GM21381 (cell line): ENCODE measurements around the gene CSRNP3.
A peak's percentile ranks its signal among the peaks of the same experiment; 100 is the strongest.
"Not testable (repeated sequence)": the region's sequence is repeated elsewhere in the genome, so short reads cannot be mapped to it uniquely, and the experiment has no call there.

Experiments
- ATAC-seq: cut with Tn5 transposase; IDR thresholded peaks from one replicate; pipeline ENCODE4 v1.9.1; 2021; ENCODE audit warnings: mild to moderate bottlenecking, moderate library complexity; ENCODE audit not compliant: unreplicated experiment

The CSRNP3 gene

GRCh38 chr2:165630236-165630635 is 160.7 kb downstream of the CSRNP3 start:
- ATAC-seq = no peak

DNA sequence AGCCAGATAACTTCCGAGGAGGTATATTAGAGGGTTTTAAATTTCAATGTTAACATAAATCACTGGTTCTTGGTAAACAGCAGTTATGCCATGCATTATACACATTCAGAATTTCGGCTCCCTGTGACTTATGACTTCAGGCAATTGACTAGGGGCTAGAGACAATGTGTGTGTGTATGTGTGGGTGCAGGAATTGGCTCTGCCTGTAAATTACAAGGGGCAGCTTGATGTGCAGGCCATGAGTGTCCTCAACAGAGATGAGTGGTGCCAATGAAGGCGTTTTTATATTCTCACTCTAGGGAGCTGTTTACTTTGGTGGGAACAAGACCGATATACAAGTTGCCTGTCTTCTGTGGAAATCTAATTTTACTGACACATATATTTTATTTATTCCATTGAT is 161.6 kb downstream of the CSRNP3 start:
- no peak for ATAC-seq

GRCh38 chr2:165632594-165632993 is 163.1 kb downstream of the CSRNP3 start:
- no peak for ATAC-seq

GRCh38 chr2:165633431-165633830 is 163.9 kb downstream of the CSRNP3 start:
- ATAC-seq = no peak

- ATAC-seq = no peak
These were observed 164.8 kb downstream of the CSRNP3 start for GRCh38 chr2:165634282-165634681.

- no peak for ATAC-seq
These were observed 165.4 kb downstream of the CSRNP3 start for GRCh38 chr2:165634855-165635254.

DNA sequence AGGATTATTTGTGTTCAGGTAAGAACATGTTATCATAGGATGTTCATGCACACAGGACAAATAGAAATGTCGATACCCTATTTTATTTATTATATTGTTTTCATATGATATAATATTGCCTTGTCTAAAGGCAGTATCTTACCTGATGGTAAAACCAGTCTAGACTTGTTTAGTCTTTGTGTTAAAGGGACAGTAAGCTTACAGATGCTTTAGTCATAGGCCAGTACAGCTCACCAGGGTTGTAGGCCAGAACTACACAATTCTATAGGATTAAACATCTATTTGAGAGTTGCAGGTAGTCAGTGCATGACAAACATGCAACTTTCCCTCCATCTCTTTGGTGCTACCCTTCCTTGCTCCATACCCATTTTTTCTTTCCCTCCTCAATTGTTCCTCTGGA is 166.0 kb downstream of the CSRNP3 start:
- ATAC-seq = no peak

GRCh38 chr2:165636959-165637358 is 167.5 kb downstream of the CSRNP3 start:
- ATAC-seq = no peak

DNA sequence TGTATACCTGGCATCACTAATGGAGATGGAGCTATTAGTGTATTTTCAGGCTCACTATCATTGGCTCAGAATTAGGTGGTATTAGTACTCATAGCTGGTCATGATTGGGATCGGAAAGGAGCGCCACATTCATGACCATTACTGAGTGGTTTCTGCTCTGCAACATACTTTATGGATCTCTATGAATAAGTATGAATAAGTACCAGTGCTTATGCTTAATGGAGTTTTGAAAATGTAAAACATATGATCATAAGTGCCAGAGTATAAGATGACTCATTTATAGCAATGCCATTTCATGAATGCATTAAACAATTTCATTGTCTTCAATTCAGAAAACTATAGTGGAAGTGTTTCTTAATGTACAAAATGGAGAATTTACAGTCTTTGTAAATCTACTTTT is 167.9 kb downstream of the CSRNP3 start:
- no peak for ATAC-seq

GRCh38 chr2:165639504-165639903 is 170.0 kb downstream of the CSRNP3 start:
- no peak for ATAC-seq

GRCh38 chr2:165640247-165640929 is 170.9 kb downstream of the CSRNP3 start:
- ATAC-seq = no peak

GRCh38 chr2:165645930-165646831 is 176.7 kb downstream of the CSRNP3 start:
- ATAC-seq = no peak

GRCh38 chr2:165647409-165647808 is 177.9 kb downstream of the CSRNP3 start:
- no peak for ATAC-seq

- ATAC-seq = no peak
These were observed 179.3 kb downstream of the CSRNP3 start for GRCh38 chr2:165648801-165649200.

GRCh38 chr2:165651233-165651632 is 181.7 kb downstream of the CSRNP3 start:
- ATAC-seq = no peak

- ATAC-seq = no peak
These were observed 186.2 kb downstream of the CSRNP3 start for GRCh38 chr2:165655661-165656060.

- peak; percentile 70 for ATAC-seq
These were observed 190.9 kb downstream of the CSRNP3 start for GRCh38 chr2:165660361-165660760.

GRCh38 chr2:165662720-165663119 is 193.2 kb downstream of the CSRNP3 start:
- ATAC-seq = no peak

DNA sequence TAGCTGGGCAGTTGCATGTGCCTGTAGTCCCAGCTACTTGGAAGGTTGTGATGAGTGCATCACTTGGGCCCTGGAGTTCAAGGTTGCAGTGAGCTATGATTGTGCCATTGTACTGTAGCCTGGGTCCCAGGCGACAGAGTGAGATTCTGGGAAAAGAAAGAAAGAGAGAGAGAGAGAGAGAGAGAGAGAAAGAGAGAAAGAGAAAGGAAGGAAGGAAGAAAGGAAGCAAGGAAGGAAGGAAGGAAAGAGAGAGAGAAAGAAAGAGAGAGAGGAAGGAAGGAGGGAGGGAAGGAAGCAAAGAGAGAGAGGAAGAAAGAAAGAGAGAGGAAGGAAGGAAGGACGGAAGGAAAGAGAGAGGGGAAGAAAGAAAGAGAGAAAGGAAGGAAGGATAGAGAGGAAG is 196.1 kb downstream of the CSRNP3 start:
- ATAC-seq = no peak

DNA sequence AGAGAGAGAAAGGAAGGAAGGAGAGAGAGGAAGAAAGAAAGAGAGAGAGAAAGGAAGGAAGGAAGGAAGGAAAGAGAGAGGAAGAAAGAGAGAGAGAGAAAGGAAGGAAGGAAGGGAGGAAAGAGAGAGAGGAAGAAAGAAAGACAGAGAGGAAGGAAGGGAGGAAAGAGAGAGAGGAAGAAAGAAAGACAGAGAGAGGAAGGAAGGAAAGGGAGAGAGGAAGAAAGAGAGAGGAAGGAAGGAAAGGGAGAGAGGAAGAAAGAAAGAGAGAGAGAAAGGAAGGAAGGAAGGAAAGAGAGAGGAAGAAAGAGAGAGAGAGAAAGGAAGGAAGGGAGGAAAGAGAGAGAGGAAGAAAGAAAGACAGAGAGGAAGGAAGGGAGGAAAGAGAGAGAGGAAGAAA is 196.6 kb downstream of the CSRNP3 start:
- not testable (repeated sequence) for ATAC-seq

GRCh38 chr2:165666605-165667004 is 197.1 kb downstream of the CSRNP3 start:
- ATAC-seq = no peak

DNA sequence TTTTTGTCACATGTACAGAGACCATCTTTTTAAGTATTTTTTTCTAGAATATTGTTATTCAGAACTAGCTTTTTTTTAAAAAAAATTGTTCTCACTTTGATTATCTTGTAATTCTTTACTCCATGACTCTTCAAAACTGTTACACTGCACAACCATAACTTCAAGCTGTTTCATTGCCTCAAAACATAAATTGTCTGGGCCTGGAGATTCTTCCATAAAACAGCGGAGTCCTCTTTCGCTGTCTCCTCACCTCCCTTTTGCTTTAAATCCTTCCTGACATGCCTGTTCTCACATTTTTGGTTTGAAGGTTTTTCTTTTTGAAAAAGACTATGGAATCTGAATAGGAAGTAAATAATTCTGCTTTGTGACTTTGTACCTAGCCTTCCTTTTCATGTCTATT is 197.9 kb downstream of the CSRNP3 start:
- ATAC-seq = no peak
